HUES6 (cell line): ENCODE results near the gene SPDEF.

ENCODE experiments used
- H3K27ac ChIP-seq: 2 replicates; pipeline ENCODE4 v1.7.0; 2013; ENCODE audit warnings: low read depth, mild to moderate bottlenecking, low read length, inconsistent platforms
- H3K27me3 ChIP-seq: 2 replicates; pipeline ENCODE4 v1.6.1; 2013; ENCODE audit warnings: low read length; ENCODE audit not compliant: control insufficient read depth, insufficient read depth
- H3K36me3 ChIP-seq: 2 replicates; pipeline ENCODE4 v1.6.1; 2013; ENCODE audit warnings: low read length; ENCODE audit not compliant: control insufficient read depth, insufficient read depth
- H3K4me1 ChIP-seq: 2 replicates; pipeline ENCODE4 v1.6.1; 2013; ENCODE audit warnings: low read length; ENCODE audit not compliant: control insufficient read depth, insufficient read depth
- H3K4me3 ChIP-seq: 2 replicates; pipeline ENCODE4 v1.5.1; 2013; ENCODE audit warnings: low read depth, low read length
- H3K9ac ChIP-seq: one replicate; pipeline ENCODE4 v1.6.1; 2013; ENCODE audit warnings: mild to moderate bottlenecking, low read length
- H3K9me3 ChIP-seq: 2 replicates; pipeline ENCODE4 v1.6.1; 2013; ENCODE audit warnings: low read depth, low read length; ENCODE audit not compliant: control insufficient read depth, insufficient read depth

SPDEF gene

GRCh38 chr6:34583461-34583860, 27.3 kb upstream of the SPDEF start:
- no peak overlapping the region for H3K9ac ChIP-seq
- H3K4me1 ChIP-seq: peaks cover 17% of the 10 kb centered on the region
- H3K27me3 ChIP-seq: no peaks in the 10 kb centered on the region
- H3K9me3 ChIP-seq: no peaks in the 10 kb centered on the region
- H3K27ac ChIP-seq: no peak overlapping the region
- H3K4me3 ChIP-seq: no peak overlapping the region
- H3K36me3 ChIP-seq: no peaks in the 10 kb centered on the region

DNA sequence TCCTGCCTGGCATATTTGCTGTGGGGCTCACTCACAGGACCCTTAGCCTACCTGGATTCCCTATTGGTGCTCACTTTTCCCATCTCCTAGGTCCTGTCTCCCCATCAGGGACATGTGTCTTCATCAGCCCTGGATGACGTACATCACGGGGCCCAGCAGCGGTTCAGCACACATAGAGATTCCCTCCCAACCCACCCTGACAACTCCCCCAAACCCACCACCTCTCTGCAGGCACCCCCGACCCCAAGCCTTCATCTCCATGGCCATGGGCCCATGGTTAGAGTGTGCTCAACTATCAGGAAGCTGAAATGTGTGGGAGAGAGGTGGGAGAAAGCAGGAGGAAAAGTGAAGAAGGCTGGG, 25.4 kb upstream of the SPDEF start:
- no peak overlapping the region for H3K9ac ChIP-seq
- H3K4me3 ChIP-seq: no peak overlapping the region
- H3K4me1 ChIP-seq: peaks cover 8% of the 10 kb centered on the region
- H3K27me3 ChIP-seq: no peaks in the 10 kb centered on the region
- no peak overlapping the region for H3K27ac ChIP-seq
- no peaks in the 10 kb centered on the region for H3K36me3 ChIP-seq
- no peaks in the 10 kb centered on the region for H3K9me3 ChIP-seq

DNA sequence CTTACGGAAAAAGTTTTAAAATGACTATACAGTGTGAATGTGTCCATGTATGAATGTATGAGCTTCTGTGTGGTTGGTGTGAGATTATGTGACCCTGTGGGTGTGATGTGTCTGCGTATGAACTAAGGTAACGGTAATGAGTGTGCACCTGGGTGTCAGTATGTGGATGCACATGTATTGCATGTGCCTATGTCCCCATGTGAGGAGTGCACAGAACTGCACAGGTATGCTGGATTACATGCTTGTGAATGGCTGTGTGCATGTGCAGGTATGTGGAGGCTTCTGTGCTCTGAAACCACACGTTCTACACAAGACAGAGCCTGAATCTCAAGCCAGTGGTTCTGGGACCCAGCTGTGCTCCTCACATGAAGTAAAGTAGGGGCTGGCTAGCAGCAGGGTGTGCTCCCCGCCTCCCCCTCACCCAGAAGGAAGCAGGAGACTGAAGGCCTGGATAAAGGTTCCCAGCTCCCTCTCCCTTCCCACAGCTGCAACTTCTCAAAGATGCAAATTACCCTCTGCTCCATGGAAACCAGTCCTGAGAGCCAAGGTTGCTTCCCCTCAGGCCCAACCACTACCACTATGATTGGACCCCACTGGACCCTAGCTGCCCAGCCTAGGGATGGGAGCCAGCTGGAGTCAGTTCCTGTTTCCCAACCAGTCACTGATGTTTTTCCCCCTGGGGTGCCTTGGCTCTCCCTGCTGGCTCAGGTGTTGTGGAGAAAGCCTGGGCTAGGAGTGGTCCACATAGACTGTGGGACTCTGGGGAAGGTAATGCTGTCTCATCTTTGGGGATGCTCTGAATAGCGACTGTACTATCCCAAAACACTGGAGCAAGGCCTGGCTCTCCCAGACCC, 24.8 kb upstream of the SPDEF start:
- no peaks in the 10 kb centered on the region for H3K27me3 ChIP-seq
- H3K9ac ChIP-seq: no peak overlapping the region
- H3K4me3 ChIP-seq: no peak overlapping the region
- no peak overlapping the region for H3K27ac ChIP-seq
- H3K4me1 ChIP-seq: peaks cover 11% of the 10 kb centered on the region
- no peaks in the 10 kb centered on the region for H3K9me3 ChIP-seq
- H3K36me3 ChIP-seq: no peaks in the 10 kb centered on the region

DNA sequence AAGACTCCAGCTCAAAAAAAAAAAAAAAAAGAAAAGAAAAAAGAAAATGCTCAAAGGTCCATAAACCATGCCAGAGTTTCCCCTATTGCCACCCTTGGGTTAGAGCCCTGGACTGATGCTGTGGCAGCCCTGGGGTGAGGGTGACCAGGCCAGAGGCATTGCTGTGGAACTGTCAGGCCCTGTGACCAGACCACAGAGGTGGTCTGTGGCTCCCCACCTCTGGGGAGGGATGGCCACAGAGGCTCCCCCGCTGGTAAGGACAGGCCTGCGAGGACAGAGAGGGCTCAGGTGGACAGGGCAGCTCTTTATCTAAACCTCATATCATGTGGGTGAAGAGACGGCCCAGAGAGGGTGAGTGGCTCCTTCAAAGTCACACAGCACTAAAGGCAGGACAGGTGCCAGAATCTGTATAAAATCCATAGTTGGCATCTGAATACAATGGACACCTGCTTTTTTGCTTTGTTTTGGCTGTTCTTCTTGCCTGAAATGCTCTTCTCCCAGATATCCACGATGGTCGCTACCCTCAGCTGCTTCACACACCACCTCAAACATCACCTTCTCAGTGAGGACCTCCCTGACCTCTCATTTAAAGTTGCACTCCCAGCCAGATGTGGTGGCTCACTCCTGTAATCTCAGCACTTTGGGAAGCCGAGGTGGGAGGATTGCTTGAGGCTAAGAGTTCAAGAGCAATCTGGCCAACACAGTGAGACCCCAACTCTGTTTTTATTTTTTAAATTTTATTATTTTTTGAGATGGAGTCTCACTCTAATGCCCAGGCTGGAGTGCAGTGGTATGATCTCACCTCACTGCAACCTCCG, 22.5 kb upstream of the SPDEF start:
- Histone ChIP-seq H3K27ac (no peak overlapping the region), H3K4me1 (peaks cover 22% of the 10 kb centered on the region), H3K9me3 (no peaks in the 10 kb centered on the region), H3K36me3 (no peaks in the 10 kb centered on the region), H3K27me3 (no peaks in the 10 kb centered on the region), H3K9ac (no peak overlapping the region), H3K4me3 (no peak overlapping the region)

DNA sequence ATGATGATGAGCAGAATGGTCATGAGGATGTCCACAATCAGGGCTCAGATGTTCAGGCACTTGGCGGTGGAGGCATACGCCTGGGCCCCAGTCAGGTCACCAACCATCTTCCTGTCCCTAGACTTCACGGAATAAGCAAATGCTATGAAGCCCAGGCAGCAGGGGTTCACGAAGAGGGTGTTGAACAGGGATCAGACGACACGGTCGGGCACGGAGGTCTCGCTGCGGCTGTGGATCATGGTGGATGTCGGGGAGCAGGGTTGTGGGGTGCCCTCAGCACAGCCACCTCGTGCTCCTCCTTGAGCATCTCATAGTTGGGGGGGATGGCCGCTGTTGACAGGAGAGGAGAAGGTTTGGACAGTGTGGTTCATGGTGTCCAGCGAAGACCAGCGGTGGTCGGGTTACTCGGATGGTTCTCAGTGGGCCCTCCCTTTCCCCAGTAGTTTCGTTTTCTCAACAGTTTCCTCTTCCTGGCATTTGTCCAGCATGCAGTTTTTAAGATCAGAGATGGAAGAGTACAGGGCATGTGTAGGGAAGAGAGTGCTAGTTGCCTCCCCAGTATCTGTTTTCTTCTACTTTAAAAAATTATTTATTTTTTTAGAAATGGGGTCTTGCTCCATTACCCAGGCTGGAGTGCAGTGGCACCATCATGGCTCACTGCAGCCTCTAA, 20.3 kb upstream of the SPDEF start:
- Histone ChIP-seq H3K36me3 (no peaks in the 10 kb centered on the region), H3K27ac (no peak overlapping the region), H3K27me3 (no peaks in the 10 kb centered on the region), H3K9me3 (no peaks in the 10 kb centered on the region), H3K9ac (no peak overlapping the region), H3K4me3 (no peak overlapping the region), H3K4me1 (peaks cover 22% of the 10 kb centered on the region)

- Histone ChIP-seq H3K36me3 (no peaks in the 10 kb centered on the region), H3K9me3 (no peaks in the 10 kb centered on the region), H3K4me1 (peaks cover 20% of the 10 kb centered on the region), H3K27ac (no peak overlapping the region), H3K9ac (no peak overlapping the region), H3K27me3 (no peaks in the 10 kb centered on the region), H3K4me3 (no peak overlapping the region)
These were observed 19.2 kb upstream of the SPDEF start for GRCh38 chr6:34575326-34575725.

DNA sequence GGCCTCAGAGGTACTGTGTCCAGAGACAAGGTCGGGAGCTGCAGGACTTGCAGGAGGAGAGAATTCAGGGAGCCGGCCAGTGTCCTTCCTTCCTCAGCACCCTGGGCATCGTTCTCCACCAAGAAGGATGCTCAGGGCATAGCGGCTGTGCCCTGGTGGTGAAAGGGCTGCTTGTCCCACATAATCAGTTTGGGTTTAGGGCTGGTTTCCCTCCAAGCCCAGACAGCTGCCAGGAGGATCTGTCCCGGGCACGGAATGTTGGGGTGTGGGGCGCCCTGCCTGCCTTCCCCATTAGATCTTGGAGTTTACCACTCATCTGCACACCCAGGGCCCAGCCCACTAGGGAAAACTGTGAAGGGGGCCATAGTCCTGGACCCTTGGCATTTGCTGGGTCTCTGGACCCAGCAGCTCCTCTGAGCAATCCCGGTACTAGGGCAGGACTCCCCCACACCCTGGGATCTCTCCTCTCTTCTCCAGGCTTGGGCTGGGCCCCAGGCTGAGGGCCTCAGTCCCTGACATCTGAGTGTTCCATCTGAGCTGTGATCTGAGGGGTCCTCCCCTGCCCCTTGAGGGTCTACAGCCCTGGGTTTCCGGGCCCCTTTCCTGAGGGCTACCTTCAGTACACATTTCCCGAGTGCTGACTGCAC, 18.6 kb upstream of the SPDEF start:
- Histone ChIP-seq H3K36me3 (no peaks in the 10 kb centered on the region), H3K4me3 (no peak overlapping the region), H3K27ac (no peak overlapping the region), H3K9me3 (no peaks in the 10 kb centered on the region), H3K9ac (no peak overlapping the region), H3K27me3 (no peaks in the 10 kb centered on the region), H3K4me1 (peaks cover 20% of the 10 kb centered on the region)

DNA sequence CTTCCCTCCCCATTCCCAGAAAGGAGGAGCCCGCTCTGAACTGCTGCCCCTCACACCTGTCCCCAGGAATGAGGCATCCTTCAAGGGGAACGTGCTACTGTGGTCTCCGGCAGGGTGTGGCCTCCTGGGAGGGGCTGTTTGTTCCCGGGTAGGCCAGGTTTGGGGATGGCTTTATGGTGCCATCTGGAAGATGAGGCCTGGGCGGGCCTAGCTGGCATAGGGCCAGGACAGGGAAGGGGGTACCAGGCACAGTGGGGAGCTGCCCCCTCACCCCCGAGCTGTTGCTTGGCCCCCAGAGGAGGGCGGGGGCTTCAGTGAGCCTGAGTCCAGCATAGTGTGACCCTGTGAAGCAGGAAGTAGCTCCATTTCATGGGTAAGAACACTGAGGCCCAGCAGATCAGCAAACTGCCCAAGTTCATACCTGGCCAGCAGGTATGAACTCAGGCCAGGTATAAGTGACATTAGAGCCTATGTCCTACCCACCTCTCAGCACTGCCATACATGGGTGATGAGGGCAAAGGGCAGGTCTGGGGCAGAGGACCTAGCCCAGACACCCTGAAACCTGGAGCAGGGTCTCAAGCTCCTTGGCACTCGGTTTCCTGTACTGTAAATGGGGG, 17.5 kb upstream of the SPDEF start:
- Histone ChIP-seq H3K4me3 (no peak overlapping the region), H3K36me3 (no peaks in the 10 kb centered on the region), H3K4me1 (peaks cover 23% of the 10 kb centered on the region), H3K27ac (no peak overlapping the region), H3K9me3 (no peaks in the 10 kb centered on the region), H3K9ac (no peak overlapping the region), H3K27me3 (no peaks in the 10 kb centered on the region)

DNA sequence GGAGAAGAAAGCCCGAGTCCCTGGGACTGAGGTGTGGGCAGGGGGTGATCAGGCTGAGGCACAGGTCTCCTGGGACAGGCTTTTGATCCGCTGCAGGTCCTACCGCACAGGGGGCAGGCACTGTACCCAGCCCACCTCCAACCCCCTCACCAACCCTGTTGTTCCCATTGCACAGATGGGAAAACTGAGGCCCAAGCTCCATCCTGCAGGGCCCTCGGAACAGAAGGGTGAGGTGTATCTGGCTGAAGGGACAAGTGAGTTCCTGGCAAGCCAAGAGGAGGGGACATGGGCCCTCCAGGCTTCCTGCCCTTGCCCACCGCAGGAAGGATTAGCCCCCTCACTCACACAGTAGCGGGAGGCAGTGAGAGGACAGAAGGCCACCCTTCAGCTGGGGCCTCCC, 16.5 kb upstream of the SPDEF start:
- no peaks in the 10 kb centered on the region for H3K9me3 ChIP-seq
- H3K27me3 ChIP-seq: no peaks in the 10 kb centered on the region
- H3K27ac ChIP-seq: no peak overlapping the region
- peaks cover 31% of the 10 kb centered on the region for H3K4me1 ChIP-seq
- H3K36me3 ChIP-seq: no peaks in the 10 kb centered on the region
- no peak overlapping the region for H3K4me3 ChIP-seq
- no peak overlapping the region for H3K9ac ChIP-seq

DNA sequence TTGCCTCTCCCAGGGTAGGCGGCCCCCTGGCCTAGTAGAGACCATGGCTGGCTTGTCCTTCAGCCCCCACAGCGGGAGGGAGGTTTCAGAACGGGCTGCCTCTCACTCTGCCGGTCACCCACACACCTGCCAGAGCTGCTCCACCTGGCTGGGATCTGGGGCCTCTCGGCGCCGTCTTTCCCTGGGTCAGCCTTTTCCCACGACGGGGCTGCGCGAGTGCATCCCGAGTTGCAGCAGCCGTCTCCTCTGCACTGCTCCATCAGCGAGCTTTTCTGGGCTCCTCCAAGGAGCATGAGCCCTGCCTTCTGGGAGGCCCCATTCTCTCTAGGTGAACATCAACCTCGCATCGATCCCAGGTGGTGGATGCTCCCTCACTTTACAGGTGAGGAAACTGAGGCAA, 15.9 kb upstream of the SPDEF start:
- no peak overlapping the region for H3K9ac ChIP-seq

More for the DNA sequence above, 15.9 kb upstream of the SPDEF start:
- H3K27ac ChIP-seq: no peak overlapping the region
- H3K4me3 ChIP-seq: no peak overlapping the region
- no peaks in the 10 kb centered on the region for H3K27me3 ChIP-seq
- H3K9me3 ChIP-seq: no peaks in the 10 kb centered on the region
- H3K36me3 ChIP-seq: no peaks in the 10 kb centered on the region
- peaks cover 35% of the 10 kb centered on the region for H3K4me1 ChIP-seq
